Neural cell (in vitro differentiated cells): ENCODE measurements around the gene SLAMF9. TPM values are rescaled to one million over a fixed set of nuclear protein-coding genes. Genes with fewer than 3 reads are reported as not detected.

Experiments used
- H2AFZ ChIP-seq: fragments of 200-600, 300-800 bp; sonication (generic), shearing (Covaris generic); 2 replicates; pipeline ENCODE4 v1.6.0; 2014; ENCODE audit warnings: low read depth, mild to moderate bottlenecking, antibody characterized with exemption, low read length, moderate library complexity
- H3F3A ChIP-seq: fragments of 200-600 bp; shearing (Covaris generic); 2 replicates; pipeline ENCODE4 v1.6.1; 2016; ENCODE audit warnings: mild to moderate bottlenecking, moderate library complexity, mixed read lengths, antibody characterized with exemption, low read length; ENCODE audit not compliant: insufficient read depth, poor library complexity, severe bottlenecking
- H3K27ac ChIP-seq: fragments of 200-600, 300-800 bp; sonication (generic), shearing (Covaris generic); 2 replicates; pipeline ENCODE4 v1.5.1; 2014; ENCODE audit warnings: mild to moderate bottlenecking, low read length, moderate library complexity
- H3K27me3 ChIP-seq: fragments of 300-800, 200-600 bp; sonication (generic), shearing (Covaris generic); 2 replicates; pipeline ENCODE4 v1.6.0; 2014; ENCODE audit warnings: mild to moderate bottlenecking, low read depth, low read length, moderate library complexity; ENCODE audit not compliant: insufficient read depth
- H3K36me3 ChIP-seq: fragments of 300-800, 200-600 bp; sonication (generic), shearing (Covaris generic); 2 replicates; pipeline ENCODE4 v1.5.1; 2014; ENCODE audit warnings: mild to moderate bottlenecking, antibody characterized with exemption, low read length, moderate library complexity; ENCODE audit not compliant: insufficient read depth
- H3K4me2 ChIP-seq: fragments of 300-800, 200-600 bp; sonication (generic), shearing (Covaris generic); 2 replicates; pipeline ENCODE4 v1.6.0; 2014; ENCODE audit warnings: mild to moderate bottlenecking, low read length
- H3K4me3 ChIP-seq: fragments of 300-800, 200-600 bp; sonication (generic), shearing (Covaris generic); 2 replicates; pipeline ENCODE4 v1.5.1; 2014; ENCODE audit warnings: mild to moderate bottlenecking, low read length, moderate library complexity
- H3K79me2 ChIP-seq: fragments of 200-600 bp; shearing (Covaris generic); replicated peaks from 2 replicates; pipeline ENCODE4 v1.6.0; 2014; ENCODE audit warnings: mild to moderate bottlenecking, low read length, moderate library complexity; ENCODE audit not compliant: insufficient read depth
- H3K9ac ChIP-seq: fragments of 300-800, 200-600 bp; sonication (generic), shearing (Covaris generic); 2 replicates; pipeline ENCODE4 v1.6.1; 2016; ENCODE audit warnings: mild to moderate bottlenecking, low read length, mixed read lengths
- H3K9me2 ChIP-seq: fragments of 200-600 bp; shearing (Covaris generic); 2 replicates; pipeline ENCODE4 v1.6.1; 2016; ENCODE audit warnings: mild to moderate bottlenecking, low read length, mixed read lengths; ENCODE audit not compliant: insufficient read depth
- H3K9me3 ChIP-seq: fragments of 200-600, 300-800 bp; sonication (generic), shearing (Covaris generic); 2 replicates; pipeline ENCODE4 v1.6.1; 2016; ENCODE audit warnings: mild to moderate bottlenecking, mixed run types, low read length, moderate library complexity, mixed read lengths
- H4K20me1 ChIP-seq: fragments of 200-600 bp; shearing (Covaris generic); 2 replicates; pipeline ENCODE4 v1.6.1; 2016; ENCODE audit warnings: mild to moderate bottlenecking, mixed run types; ENCODE audit not compliant: insufficient read depth
- CTCF ChIP-seq: fragments of 450-650 bp; IDR thresholded peaks from 2 replicates; pipeline ENCODE4 v1.5.1; 2014; ENCODE audit warnings: antibody characterized with exemption, mild to moderate bottlenecking, moderate library complexity; ENCODE audit not compliant: poor library complexity, severe bottlenecking
- EP300 ChIP-seq: fragments of 450-650 bp; conservative IDR thresholded peaks from 2 replicates; pipeline ENCODE4 v1.6.1; 2014; ENCODE audit warnings: antibody characterized with exemption, mild to moderate bottlenecking, moderate library complexity; ENCODE audit not compliant: poor library complexity, severe bottlenecking
- EZH2 ChIP-seq: fragments of 200-600, 300-800 bp; shearing (Covaris generic), sonication (generic); IDR thresholded peaks from 2 replicates; pipeline ENCODE4 v1.6.1; 2014; ENCODE audit warnings: antibody characterized with exemption, low read length, borderline replicate concordance, mild to moderate bottlenecking; ENCODE audit not compliant: insufficient read depth, poor library complexity, severe bottlenecking
- MXI1 ChIP-seq: fragments of 450-650 bp; conservative IDR thresholded peaks from 2 replicates; pipeline ENCODE4 v1.6.1; 2014; ENCODE audit warnings: antibody characterized with exemption, mild to moderate bottlenecking; ENCODE audit not compliant: poor library complexity, severe bottlenecking
- POLR2AphosphoS5 ChIP-seq: IDR thresholded peaks from 2 replicates; pipeline ENCODE4 v1.6.1; 2012
- RAD21 ChIP-seq: fragments of 450-650 bp; conservative IDR thresholded peaks from 2 replicates; pipeline ENCODE4 v1.6.1; 2014; ENCODE audit warnings: antibody characterized with exemption, mild to moderate bottlenecking, moderate library complexity
- REST ChIP-seq: IDR thresholded peaks from 2 replicates; pipeline ENCODE4 v1.6.1; 2012; ENCODE audit warnings: borderline replicate concordance
- SMC3 ChIP-seq: fragments of 450-650 bp; conservative IDR thresholded peaks from 2 replicates; pipeline ENCODE4 v1.6.1; 2014; ENCODE audit warnings: antibody characterized with exemption, mild to moderate bottlenecking, moderate library complexity; ENCODE audit not compliant: poor library complexity
- TAF1 ChIP-seq: IDR thresholded peaks from 2 replicates; pipeline ENCODE4 v1.6.1; 2012; ENCODE audit warnings: low read depth
- polyA plus RNA-seq: library from polyadenylated mRNA; depleted of rRNA; stranded (reverse); fragments of >200 nt; gene quantifications from 2 replicates; pipeline ENCODE4 v1.2.3, GENCODE V29; 2014

SLAMF9 gene
- polyA plus RNA-seq, 1 donor from 2014 or later: not detected

GRCh38 chr1:159923203-159924024 lies 30.6 kb downstream of the SLAMF9 start (continued):
- no peak for TF ChIP-seq REST
- no peak for TF ChIP-seq TAF1

- H3K9me3 ChIP-seq: no peaks in the 10 kb centered on the region
- no peaks in the 10 kb centered on the region for H3K79me2 ChIP-seq
- H3K4me3 ChIP-seq: no peak overlapping the region
- H3K4me2 ChIP-seq: no peak overlapping the region
- H3K36me3 ChIP-seq: no peaks in the 10 kb centered on the region
- no peak overlapping the region for H2AFZ ChIP-seq
- no peaks in the 10 kb centered on the region for H3F3A ChIP-seq
- no peaks in the 10 kb centered on the region for H3K9me2 ChIP-seq
- no peak overlapping the region for H3K27ac ChIP-seq
- H4K20me1 ChIP-seq: no peaks in the 10 kb centered on the region
- TF ChIP-seq RAD21 (no peak), TAF1 (no peak), EZH2 (no peak), MXI1 (no peak), EP300 (no peak), POLR2AphosphoS5 (no peak), SMC3 (no peak), REST (no peak), CTCF (no peak)
- peaks cover 21% of the 10 kb centered on the region for H3K27me3 ChIP-seq
- H3K9ac ChIP-seq: no peak overlapping the region
Measured at GRCh38 chr1:159922511-159923202, 31.4 kb downstream of the SLAMF9 start.
